Thyroid gland (tissue), 4 donors: ENCODE data around the gene GDPD5. TPM values are rescaled to one million over a fixed set of nuclear protein-coding genes. Genes with fewer than 3 reads are reported as not detected.

Experiments used
- DNase-seq, 2 donors: peaks; one replicate each; pipeline ENCODE4 v3.0.0-alpha.2; 2019
- H3K27ac ChIP-seq, 3 donors: fragments of 200-600 bp; sonication (generic); 1 replicate in 2 of 3; 2 replicates in 1 of 3; pipeline ENCODE4 v1.5.1; 2016 to 2019; ENCODE audit warnings: mild to moderate bottlenecking in 1 of 3, moderate library complexity in 1 of 3
- H3K27me3 ChIP-seq: fragments of 200-600 bp; sonication (generic); one replicate; pipeline ENCODE4 v1.5.1; 2019
- H3K36me3 ChIP-seq, 2 donors: fragments of 200-600 bp; sonication (generic); one replicate each; pipeline ENCODE4 v1.5.1; 2016 to 2019
- H3K4me1 ChIP-seq, 2 donors: fragments of 200-600 bp; sonication (generic); one replicate each; pipeline ENCODE4 v1.5.1; 2017 to 2019
- H3K4me3 ChIP-seq, 3 donors: fragments of 200-600 bp; sonication (generic); replicated peaks in 1 of 3; 1 replicate in 2 of 3; 2 replicates in 1 of 3; pipeline ENCODE4 v1.5.1; 2016; ENCODE audit warnings: mild to moderate bottlenecking in 1 of 3
- H3K9me3 ChIP-seq: fragments of 200-600 bp; sonication (generic); one replicate; pipeline ENCODE4 v1.5.1; 2017
- CTCF ChIP-seq, 6 experiments: fragments of 200-600 bp in 3 of 6; fragments of 450-650 bp in 3 of 6; sonication (generic) in 3 of 6; IDR thresholded peaks; one replicate each; pipeline ENCODE4 v1.5.1; 2016 to 2019; ENCODE audit warnings: antibody characterized with exemption in 6 of 6, mild to moderate bottlenecking in 2 of 6, inconsistent platforms in 1 of 6, moderate library complexity in 1 of 6
- POLR2A ChIP-seq, 2 donors: fragments of 450-650 bp; IDR thresholded peaks; one replicate each; pipeline ENCODE4 v1.6.1; 2017; ENCODE audit warnings: antibody characterized with exemption in 2 of 2, mild to moderate bottlenecking in 2 of 2, moderate library complexity in 1 of 2
- WGBS, 2 donors: methylation state at CpG; one replicate each; pipeline ENCODE4 v1.1.5; 2017; 5-methylcytosine and 5-hydroxymethylcytosine counted together
- intact Hi-C: fragments of 100-400 bp; cut with DNase I; formaldehyde crosslinking; loops from one replicate; pipeline ENCODE4 v1.15.1; 2023
- total RNA-seq, 4 donors: library from RNA; depleted of rRNA; stranded (reverse); fragments of >200 nt; gene quantifications; one replicate each; pipeline ENCODE4 v1.2.3, GENCODE V29; 2016

GDPD5 gene
- total RNA-seq, 4 donors from 2014 or later, result 5.6 to 6.4 (median 6.1) TPM

DNA sequence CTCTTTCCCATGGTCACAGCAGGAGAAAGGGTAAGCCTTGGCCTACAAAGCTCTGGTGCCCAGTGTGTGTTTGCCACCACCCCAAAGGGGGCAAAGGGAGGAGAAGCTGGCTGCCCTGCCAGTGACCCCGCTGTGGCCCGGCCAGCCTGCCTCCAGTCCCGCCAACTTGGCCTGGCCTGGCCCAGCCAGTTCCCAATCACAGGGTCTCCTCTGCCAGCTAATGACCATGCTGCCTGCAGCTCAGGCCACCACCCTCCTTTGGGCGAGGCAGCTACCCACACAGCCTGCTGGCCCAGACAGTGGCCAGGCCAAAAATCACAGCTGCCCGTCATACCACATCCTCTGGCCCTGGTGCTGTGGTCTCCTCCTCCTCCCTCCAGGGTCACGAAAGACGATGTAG, 5.1 kb downstream of the GDPD5 start:
- Histone ChIP-seq H3K9me3 (no peaks in the 10 kb centered on the region), H3K27ac (no peak overlapping the region), H3K4me3 (no peak overlapping the region), H3K27me3 (no peaks in the 10 kb centered on the region), H3K4me1 (peaks cover 6 to 13% of the 10 kb centered on the region in 2 donors), H3K36me3 (no peaks in the 10 kb centered on the region)
- 70 to 76% methylated on average over 5 of the region's 7 CpGs for WGBS, 2 donors
- TF ChIP-seq POLR2A (IDR thresholded peaks at IDR 0.05) (no peak), CTCF (IDR thresholded peaks at IDR 0.05) (no peak)
- intact Hi-C loops, result no loop called here
- DNase-seq, result no peak

DNA sequence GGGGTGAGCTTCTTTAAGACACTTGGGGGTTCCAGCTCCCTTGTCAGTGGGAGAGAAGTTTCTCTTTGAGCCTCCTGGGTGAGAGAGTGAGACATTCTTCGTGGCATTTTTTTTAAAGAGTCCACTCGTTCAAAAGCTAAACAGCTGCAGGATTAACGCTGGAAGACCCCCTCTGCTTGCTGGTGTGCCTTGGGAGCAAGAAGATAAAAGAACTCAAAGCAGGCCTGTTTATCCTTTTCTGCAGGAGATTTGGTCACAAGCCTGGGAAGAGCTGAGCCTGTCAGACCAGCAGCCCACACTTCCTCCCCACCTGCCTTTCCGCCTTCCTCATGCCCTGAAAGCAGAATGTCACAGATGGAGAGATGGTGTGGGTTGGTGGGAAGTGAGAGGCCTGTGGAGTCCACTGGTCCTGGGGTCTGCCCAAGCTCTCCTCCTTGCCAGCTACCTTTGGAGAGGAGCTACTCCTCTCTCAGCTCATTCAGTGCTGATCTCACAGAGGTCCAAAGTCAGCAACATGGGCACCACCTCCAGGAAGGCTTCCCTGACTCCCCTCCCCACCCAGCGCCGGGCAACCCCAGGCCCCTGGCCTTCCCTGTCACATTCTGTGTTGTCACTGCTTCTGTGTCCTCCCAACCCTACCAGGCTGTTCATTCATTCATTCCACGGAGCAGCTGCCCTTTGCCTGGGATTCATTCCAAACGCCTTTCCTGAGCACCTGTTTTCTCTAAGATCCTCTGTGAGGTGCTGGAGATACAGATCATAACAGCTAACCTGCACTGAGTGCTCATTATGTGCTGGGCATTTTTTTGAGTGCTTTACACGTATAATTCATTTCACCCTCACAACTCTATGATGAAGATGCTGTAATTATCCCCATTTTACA, 6.7 kb downstream of the GDPD5 start:
- TF ChIP-seq POLR2A (IDR thresholded peaks at IDR 0.05), result no peak
- TF ChIP-seq CTCF (IDR thresholded peaks at IDR 0.05), result no peak
- intact Hi-C loops, result no loop called here
- H3K4me1 ChIP-seq, result no peaks in the 10 kb centered on the region
- no peak for DNase-seq
- H3K36me3 ChIP-seq, result no peaks in the 10 kb centered on the region
- H3K27me3 ChIP-seq, result no peaks in the 10 kb centered on the region
- no peaks in the 10 kb centered on the region for H3K9me3 ChIP-seq
- WGBS, 2 donors, result 81 to 87% methylated on average over 9 of the region's 9 CpGs
- H3K4me3 ChIP-seq, result no peak overlapping the region
- H3K27ac ChIP-seq, result no peak overlapping the region

DNA sequence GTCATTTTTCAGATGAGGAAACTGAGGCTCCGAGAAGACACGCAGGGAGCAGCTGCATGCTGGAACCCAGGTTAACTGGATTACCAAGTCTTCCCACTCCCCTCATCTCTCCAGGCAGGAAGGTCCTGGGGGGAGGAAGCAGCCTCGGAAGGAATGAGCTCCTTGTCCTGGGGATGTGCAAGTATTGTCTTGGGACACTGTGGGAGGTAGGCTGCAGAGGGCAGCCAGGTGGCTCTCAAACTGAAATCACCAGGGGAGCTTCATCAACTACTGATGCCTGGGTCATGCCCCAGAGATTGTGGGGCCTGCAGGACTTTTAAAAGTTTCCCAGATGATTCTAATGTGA, 7.6 kb downstream of the GDPD5 start:
- Histone ChIP-seq H3K4me1 (no peaks in the 10 kb centered on the region), H3K36me3 (no peaks in the 10 kb centered on the region), H3K9me3 (no peaks in the 10 kb centered on the region), H3K27ac (no peak overlapping the region), H3K4me3 (no peak overlapping the region), H3K27me3 (no peaks in the 10 kb centered on the region)
- 78 to 93% methylated on average over 3 of the region's 3 CpGs for WGBS, 2 donors
- intact Hi-C loops, result no loop called here
- TF ChIP-seq CTCF (IDR thresholded peaks at IDR 0.05) (no peak), POLR2A (IDR thresholded peaks at IDR 0.05) (no peak)
- DNase-seq, result no peak

GRCh38 chr11:75516886-75517285, 8.9 kb downstream of the GDPD5 start:
- no peak for TF ChIP-seq POLR2A (IDR thresholded peaks at IDR 0.05)
- no peak for TF ChIP-seq CTCF (IDR thresholded peaks at IDR 0.05)
- H3K27ac ChIP-seq, result no peak overlapping the region
- intact Hi-C loops, result no loop called here
- 93 to 95% methylated on average over 7 of the region's 7 CpGs for WGBS, 2 donors
- H3K36me3 ChIP-seq, result no peaks in the 10 kb centered on the region
- H3K27me3 ChIP-seq, result no peaks in the 10 kb centered on the region
- no peak for DNase-seq
- H3K4me1 ChIP-seq, result no peaks in the 10 kb centered on the region
- H3K9me3 ChIP-seq, result no peaks in the 10 kb centered on the region
- H3K4me3 ChIP-seq, result no peak overlapping the region

GRCh38 chr11:75516140-75516539, 9.6 kb downstream of the GDPD5 start:
- 96 to 97% methylated on average over 3 of the region's 3 CpGs for WGBS, 2 donors
- intact Hi-C loops, result no loop called here
- DNase-seq, result no peak
- Histone ChIP-seq H3K27ac (no peak overlapping the region), H3K4me1 (no peaks in the 10 kb centered on the region), H3K27me3 (no peaks in the 10 kb centered on the region), H3K36me3 (no peaks in the 10 kb centered on the region), H3K9me3 (no peaks in the 10 kb centered on the region), H3K4me3 (no peak overlapping the region)
- TF ChIP-seq POLR2A (IDR thresholded peaks at IDR 0.05) (no peak), CTCF (IDR thresholded peaks at IDR 0.05) (no peak)
